IMR-90 (cell line): ENCODE results near the gene FCHO1. TPM values are rescaled to one million over a fixed set of nuclear protein-coding genes. Genes with fewer than 3 reads are reported as not detected.

Source experiments
- ATAC-seq: fragments of 200-7000 bp; cut with Tn5 transposase; 2 replicates; pipeline ENCODE4 v1.9.1; 2020; ENCODE audit warnings: low read depth, mild to moderate bottlenecking, moderate library complexity
- BruUV-seq: library from RNA; stranded (reverse); fragments of 400-500 nt; replicated peaks from 2 replicates; lab custom pipeline; 2021; lab: Mats Ljungman, UMichigan
- CTCF ChIA-PET: fragments of 300-600 bp; formaldehyde crosslinking; extraction: SDS; loops from one replicate; lab custom pipeline; 2021; ENCODE audit warnings: antibody characterized with exemption; lab: Yijun Ruan, JAX
- POLR2A ChIA-PET: fragments of 300-600 bp; sonication (Branson Sonifier 250); formaldehyde crosslinking; loops from one replicate; lab custom pipeline; 2022; ENCODE audit warnings: antibody characterized with exemption; ENCODE audit not compliant: unreplicated experiment; lab: Charles Lee
- DNase-seq: peaks from one replicate; pipeline ENCODE4 v3.0.0; 2013
- H2AFZ ChIP-seq: replicated peaks from 2 replicates; pipeline ENCODE3; 2013; ENCODE audit warnings: low read length, mild to moderate bottlenecking; ENCODE audit not compliant: poor library complexity
- H2AK5ac ChIP-seq: 2 replicates; pipeline ENCODE4 v1.6.1; 2013; ENCODE audit warnings: low read depth, low read length, inconsistent platforms
- H2AK9ac ChIP-seq: replicated peaks from 2 replicates; pipeline ENCODE3; 2013; ENCODE audit warnings: mild to moderate bottlenecking, low read depth, low read length, moderate library complexity; ENCODE audit not compliant: poor library complexity
- H2BK120ac ChIP-seq: 2 replicates; pipeline ENCODE4 v1.6.1; 2013; ENCODE audit warnings: low read depth, low read length, inconsistent platforms
- H2BK15ac ChIP-seq: 3 replicates; pipeline ENCODE4 v1.6.1; 2013; ENCODE audit warnings: low read depth, low read length, inconsistent platforms
- H2BK20ac ChIP-seq: 2 replicates; pipeline ENCODE4 v1.6.1; 2013; ENCODE audit warnings: low read depth, mild to moderate bottlenecking, inconsistent platforms, low read length, moderate library complexity
- H2BK5ac ChIP-seq: 2 replicates; pipeline ENCODE4 v1.6.1; 2013; ENCODE audit warnings: mild to moderate bottlenecking, low read depth, low read length, inconsistent platforms; ENCODE audit not compliant: poor library complexity, severe bottlenecking
- H3K14ac ChIP-seq: replicated peaks from 2 replicates; pipeline ENCODE4 v1.6.1; 2013; ENCODE audit warnings: low read depth, low read length, inconsistent platforms
- H3K18ac ChIP-seq: 2 replicates; pipeline ENCODE4 v1.6.1; 2013; ENCODE audit warnings: low read depth, low read length, control low read depth
- H3K23ac ChIP-seq: 2 replicates; pipeline ENCODE4 v1.6.1; 2013; ENCODE audit warnings: low read depth, low read length, inconsistent platforms
- H3K27ac ChIP-seq: 2 replicates; pipeline ENCODE4 v1.5.1; 2013; ENCODE audit warnings: mild to moderate bottlenecking, control low read depth, low read length; ENCODE audit not compliant: insufficient read depth
- H3K27me3 ChIP-seq: 2 replicates; pipeline ENCODE4 v1.6.1; 2013; ENCODE audit warnings: low read length; ENCODE audit not compliant: control insufficient read depth, insufficient read depth
- H3K36me3 ChIP-seq: 2 replicates; pipeline ENCODE4 v1.6.1; 2013; ENCODE audit warnings: low read length, mixed read lengths; ENCODE audit not compliant: control insufficient read depth, insufficient read depth
- H3K4ac ChIP-seq: 2 replicates; pipeline ENCODE4 v1.6.1; 2013; ENCODE audit warnings: low read depth, low read length, inconsistent platforms
- H3K4me1 ChIP-seq: 2 replicates; pipeline ENCODE4 v1.6.1; 2013; ENCODE audit warnings: low read length, mixed read lengths; ENCODE audit not compliant: control insufficient read depth, insufficient read depth
- H3K4me2 ChIP-seq: 2 replicates; pipeline ENCODE4 v1.6.1; 2013; ENCODE audit warnings: low read depth, mild to moderate bottlenecking, control low read depth, low read length, moderate library complexity
- H3K4me3 ChIP-seq: 2 replicates; pipeline ENCODE4 v1.5.1; 2013; ENCODE audit warnings: low read depth, mild to moderate bottlenecking, control low read depth, low read length, moderate library complexity; ENCODE audit not compliant: insufficient read depth
- H3K56ac ChIP-seq: 2 replicates; pipeline ENCODE4 v1.6.1; 2013; ENCODE audit warnings: low read length, inconsistent platforms; ENCODE audit not compliant: insufficient read depth; ENCODE audit errors: extremely low read depth
- H3K79me1 ChIP-seq, 2 experiments: 2 replicates each; pipeline ENCODE4 v1.6.1; 2013; ENCODE audit warnings: low read length in 2 of 2, inconsistent platforms in 1 of 2, low read depth in 1 of 2
- H3K9ac ChIP-seq: 2 replicates; pipeline ENCODE4 v1.6.1; 2013; ENCODE audit warnings: low read depth, low read length, control low read depth
- H3K9me1 ChIP-seq: 2 replicates; pipeline ENCODE4 v1.6.1; 2013; ENCODE audit warnings: low read length, inconsistent platforms; ENCODE audit not compliant: insufficient read depth
- H3K9me3 ChIP-seq: 2 replicates; pipeline ENCODE4 v1.6.1; 2013; ENCODE audit warnings: low read length; ENCODE audit not compliant: control insufficient read depth, insufficient read depth
- H4K20me1 ChIP-seq: 2 replicates; pipeline ENCODE4 v1.6.1; 2013; ENCODE audit warnings: low read length, inconsistent platforms; ENCODE audit not compliant: insufficient read depth
- H4K5ac ChIP-seq: 2 replicates; pipeline ENCODE4 v1.6.1; 2013; ENCODE audit warnings: mild to moderate bottlenecking, low read depth, low read length, control low read depth
- H4K8ac ChIP-seq, 2 experiments: 2 replicates each; pipeline ENCODE4 v1.6.1; 2013; ENCODE audit warnings: low read depth in 2 of 2, low read length in 2 of 2, control low read depth in 1 of 2, inconsistent platforms in 1 of 2
- H4K91ac ChIP-seq: 2 replicates; pipeline ENCODE4 v1.6.1; 2013; ENCODE audit warnings: low read depth, low read length, inconsistent platforms; ENCODE audit not compliant: insufficient read depth
- BHLHE40 ChIP-seq: fragments of 150-350 bp; IDR thresholded peaks from 2 replicates; pipeline ENCODE4 v1.6.1; 2016; ENCODE audit warnings: mild to moderate bottlenecking, low read depth, low read length
- CEBPB ChIP-seq: IDR thresholded peaks from 2 replicates; pipeline ENCODE4 v1.6.1; 2012; ENCODE audit warnings: low read depth, low read length, improper control_type of control experiment
- CHD1 ChIP-seq: IDR thresholded peaks from 2 replicates; pipeline ENCODE4 v1.6.1; 2012; ENCODE audit warnings: low read depth, low read length, improper control_type of control experiment
- CTCF ChIP-seq: conservative IDR thresholded peaks from 2 replicates; pipeline ENCODE4 v1.5.1; 2012; ENCODE audit warnings: mild to moderate bottlenecking, low read depth, low read length, improper control_type of control experiment
- ELK1 ChIP-seq: fragments of 150-350 bp; IDR thresholded peaks from 2 replicates; pipeline ENCODE4 v1.6.1; 2016; ENCODE audit warnings: low read depth, mild to moderate bottlenecking, low read length, moderate library complexity, borderline replicate concordance
- FOS ChIP-seq: fragments of 150-350 bp; IDR thresholded peaks from 2 replicates; pipeline ENCODE4 v1.6.1; 2016; ENCODE audit warnings: low read depth, low read length
- MAFK ChIP-seq: IDR thresholded peaks from 2 replicates; pipeline ENCODE4 v1.6.1; 2012; ENCODE audit warnings: low read depth, low read length, improper control_type of control experiment
- MAZ ChIP-seq: IDR thresholded peaks from 2 replicates; pipeline ENCODE4 v1.6.1; 2012; ENCODE audit warnings: low read depth, mild to moderate bottlenecking, low read length, improper control_type of control experiment, moderate library complexity, borderline replicate concordance
- MXI1 ChIP-seq: IDR thresholded peaks from 2 replicates; pipeline ENCODE4 v1.6.1; 2012; ENCODE audit warnings: low read depth, mild to moderate bottlenecking, low read length, moderate library complexity, borderline replicate concordance
- NFE2L2 ChIP-seq: fragments of 150-350 bp; IDR thresholded peaks from 2 replicates; pipeline ENCODE4 v1.6.1; 2016; ENCODE audit warnings: low read depth, mild to moderate bottlenecking, low read length
- POLR2A ChIP-seq: IDR thresholded peaks from 2 replicates; pipeline ENCODE4 v1.6.1; 2012; ENCODE audit warnings: mild to moderate bottlenecking, low read depth, low read length
- RAD21 ChIP-seq: IDR thresholded peaks from 2 replicates; pipeline ENCODE4 v1.6.1; 2012; ENCODE audit warnings: low read length, improper control_type of control experiment
- RCOR1 ChIP-seq: IDR thresholded peaks from 2 replicates; pipeline ENCODE4 v1.6.1; 2012; ENCODE audit warnings: mild to moderate bottlenecking, low read length, improper control_type of control experiment; ENCODE audit not compliant: insufficient replicate concordance
- RFX5 ChIP-seq: IDR thresholded peaks from 2 replicates; pipeline ENCODE4 v1.8.0; 2012; ENCODE audit warnings: low read depth, mild to moderate bottlenecking, low read length, moderate library complexity
- SMC3 ChIP-seq: fragments of 150-350 bp; IDR thresholded peaks from 2 replicates; pipeline ENCODE4 v1.6.1; 2016; ENCODE audit warnings: low read depth, mild to moderate bottlenecking, antibody characterized with exemption, low read length, moderate library complexity
- WGBS, 2 experiments: methylation state at CpG; one replicate each; pipeline versions ENCODE4 v1.1.5 to v1.1.7; 2013; ENCODE audit warnings: missing lambda C conversion rate in 2 of 2; ENCODE audit not compliant: insufficient read length in 1 of 2; ENCODE audit errors: extremely low coverage in 2 of 2; 5-methylcytosine and 5-hydroxymethylcytosine counted together
- dilution Hi-C: fragments of 300-500 bp; cut with HindIII; formaldehyde crosslinking; loops from one replicate; pipeline ENCODE4 v1.14.3; 2018; ENCODE audit warnings: low sequenced_read_pairs; ENCODE audit not compliant: unreplicated experiment
- in situ Hi-C: fragments of 300-500 bp; cut with MboI; formaldehyde crosslinking; loops from 3 replicates; pipeline ENCODE4 v1.14.3; 2019; ENCODE audit warnings: low sequenced_read_pairs, inconsistent platforms, mixed read lengths
- intact Hi-C: fragments of 100-400 bp; cut with micrococcal nuclease; formaldehyde crosslinking; loops from 2 replicates; pipeline ENCODE4 v1.10.0; 2022
- polyA plus RNA-seq, 3 experiments: library from polyadenylated mRNA; depleted of rRNA; stranded (reverse); fragments of >200 nt; gene quantifications; 2 replicates each; pipeline ENCODE4 v1.2.3, GENCODE V29; 2012; ENCODE audit warnings: low replicate concordance in 1 of 3
- total RNA-seq: library from RNA; depleted of rRNA; stranded (reverse); fragments of >200 nt; gene quantifications from 2 replicates; pipeline ENCODE4 v1.2.3, GENCODE V29; 2012
- TF ChIP-seq, protein P1 (sequence below): fragments of 150-350 bp; IDR thresholded peaks from 2 replicates; pipeline ENCODE4 v1.6.1; 2017; ENCODE audit warnings: mild to moderate bottlenecking, antibody characterized with exemption, low read length, low read depth

The FCHO1 gene
- total and polyA plus RNA-seq, 2 of the 4 experiments (the other 2 are of a cell fraction) = 0.18 to 1.0 TPM

DNA sequence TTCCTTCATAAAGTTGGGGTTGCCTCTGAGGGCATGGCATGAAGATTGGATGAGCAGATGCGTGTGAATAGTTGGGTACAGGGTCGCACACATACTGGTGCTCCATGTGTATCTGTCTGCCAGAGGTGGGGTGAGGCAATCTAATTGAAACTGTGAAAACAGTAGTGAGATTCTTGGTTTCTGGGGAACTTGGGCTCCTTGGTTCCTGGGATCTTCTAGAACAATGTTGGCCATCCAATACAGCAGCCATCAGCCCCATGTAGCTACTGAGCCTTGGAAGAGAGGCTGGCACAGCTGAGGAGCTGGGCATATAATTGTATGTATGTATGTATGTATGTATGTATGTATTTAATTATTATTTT is 616 bp downstream of the FCHO1 start:
- Histone ChIP-seq H3K9ac (no peak overlapping the region), H3K23ac (no peak overlapping the region), H2BK15ac (no peak overlapping the region), H3K9me3 (no peaks in the 10 kb centered on the region), H3K36me3 (no peaks in the 10 kb centered on the region), H4K20me1 (no peaks in the 10 kb centered on the region), H2BK120ac (no peak overlapping the region), H3K79me1 (no peaks in the 10 kb centered on the region), H3K4ac (no peak overlapping the region), H3K9me1 (no peaks in the 10 kb centered on the region), H3K27ac (no peak overlapping the region), H4K91ac (no peak overlapping the region), H3K4me1 (no peaks in the 10 kb centered on the region), H3K27me3 (peaks cover 17% of the 10 kb centered on the region; the same call in 1 of the 2 replicates), H4K8ac (no peak overlapping the region), H3K4me2 (no peak overlapping the region), H2BK5ac (no peak overlapping the region), H2AK5ac (no peak overlapping the region), H4K5ac (no peak overlapping the region), H3K14ac (no peak overlapping the region), H3K4me3 (no peak overlapping the region), H3K18ac (no peak overlapping the region), H2AFZ (no peak overlapping the region), H2AK9ac (no peak overlapping the region), H3K56ac (no peak overlapping the region), H2BK20ac (no peak overlapping the region)
- CTCF ChIA-PET = no interaction called here
- dilution Hi-C loops = no loop called here
- TF ChIP-seq SMC3 (no peak), MXI1 (no peak), ELK1 (no peak), RFX5 (no peak), CTCF (no peak), RCOR1 (no peak), CHD1 (no peak), POLR2A (no peak), BHLHE40 (no peak), MAFK (no peak), MAZ (no peak), CEBPB (no peak), NFE2L2 (no peak), FOS (no peak), RAD21 (no peak)
- TF ChIP-seq, protein P1, sequence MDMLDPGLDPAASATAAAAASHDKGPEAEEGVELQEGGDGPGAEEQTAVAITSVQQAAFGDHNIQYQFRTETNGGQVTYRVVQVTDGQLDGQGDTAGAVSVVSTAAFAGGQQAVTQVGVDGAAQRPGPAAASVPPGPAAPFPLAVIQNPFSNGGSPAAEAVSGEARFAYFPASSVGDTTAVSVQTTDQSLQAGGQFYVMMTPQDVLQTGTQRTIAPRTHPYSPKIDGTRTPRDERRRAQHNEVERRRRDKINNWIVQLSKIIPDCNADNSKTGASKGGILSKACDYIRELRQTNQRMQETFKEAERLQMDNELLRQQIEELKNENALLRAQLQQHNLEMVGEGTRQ = no peak
- no TSS peak for BruUV-seq
- POLR2A ChIA-PET = no interaction called here
- ATAC-seq = no peak
- no peak for DNase-seq
- 67% methylated on average over 1 of the region's 2 CpGs; no CpG with 5 or more reads in 1 of the 2 experiments for WGBS, 2 experiments
- in situ Hi-C loops = no loop called here
- intact Hi-C loops = no loop called here
